Thyroid gland (tissue), 4 donors: ENCODE results near the gene ADARB1.

ENCODE experiments used
- CTCF ChIP-seq, 6 experiments: fragments of 200-600 bp in 3 of 6; fragments of 450-650 bp in 3 of 6; sonication (generic) in 3 of 6; IDR thresholded peaks; one replicate each; pipeline ENCODE4 v1.5.1; 2016 to 2019; ENCODE audit warnings: antibody characterized with exemption in 6 of 6, mild to moderate bottlenecking in 2 of 6, inconsistent platforms in 1 of 6, moderate library complexity in 1 of 6
- POLR2A ChIP-seq, 2 donors: fragments of 450-650 bp; IDR thresholded peaks; one replicate each; pipeline ENCODE4 v1.6.1; 2017; ENCODE audit warnings: antibody characterized with exemption in 2 of 2, mild to moderate bottlenecking in 2 of 2, moderate library complexity in 1 of 2

- TF ChIP-seq POLR2A (IDR thresholded peaks at IDR 0.05), result no peak
- TF ChIP-seq CTCF (IDR thresholded peaks at IDR 0.05), result no peak
Measured at GRCh38 chr21:45210461-45210983, 136.1 kb downstream of the ADARB1 start.
